Measurements from ENCODE around the gene C1orf105.

C1orf105 gene

DNA sequence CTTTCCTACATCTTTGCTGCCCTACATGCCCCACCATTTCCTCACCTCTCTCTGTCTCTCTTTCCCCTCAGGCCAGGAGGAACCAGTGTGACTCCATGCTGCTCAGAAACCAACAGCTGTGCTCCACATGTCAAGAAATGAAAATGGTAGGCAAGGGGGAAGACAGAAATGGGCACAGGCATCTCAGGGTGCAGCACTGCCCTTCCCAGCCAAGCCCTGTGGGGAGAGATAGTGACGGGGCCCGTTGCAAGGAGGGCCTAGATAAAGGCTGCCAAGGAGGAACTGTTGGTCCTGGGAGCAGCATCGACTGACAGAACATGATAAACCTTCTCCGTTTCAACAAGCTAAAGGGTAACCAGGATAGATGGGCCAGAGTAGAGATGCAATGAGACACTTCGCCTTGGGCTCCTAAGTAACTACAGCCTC lies 35.9 kb downstream of the C1orf105 start:
- TF ChIP-seq, protein P1, sequence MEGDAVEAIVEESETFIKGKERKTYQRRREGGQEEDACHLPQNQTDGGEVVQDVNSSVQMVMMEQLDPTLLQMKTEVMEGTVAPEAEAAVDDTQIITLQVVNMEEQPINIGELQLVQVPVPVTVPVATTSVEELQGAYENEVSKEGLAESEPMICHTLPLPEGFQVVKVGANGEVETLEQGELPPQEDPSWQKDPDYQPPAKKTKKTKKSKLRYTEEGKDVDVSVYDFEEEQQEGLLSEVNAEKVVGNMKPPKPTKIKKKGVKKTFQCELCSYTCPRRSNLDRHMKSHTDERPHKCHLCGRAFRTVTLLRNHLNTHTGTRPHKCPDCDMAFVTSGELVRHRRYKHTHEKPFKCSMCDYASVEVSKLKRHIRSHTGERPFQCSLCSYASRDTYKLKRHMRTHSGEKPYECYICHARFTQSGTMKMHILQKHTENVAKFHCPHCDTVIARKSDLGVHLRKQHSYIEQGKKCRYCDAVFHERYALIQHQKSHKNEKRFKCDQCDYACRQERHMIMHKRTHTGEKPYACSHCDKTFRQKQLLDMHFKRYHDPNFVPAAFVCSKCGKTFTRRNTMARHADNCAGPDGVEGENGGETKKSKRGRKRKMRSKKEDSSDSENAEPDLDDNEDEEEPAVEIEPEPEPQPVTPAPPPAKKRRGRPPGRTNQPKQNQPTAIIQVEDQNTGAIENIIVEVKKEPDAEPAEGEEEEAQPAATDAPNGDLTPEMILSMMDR (IDR thresholded peaks at IDR 0.05; ENCODE audit: insufficient read depth, missing control alignments) = no peak
- DNase-seq (ENCODE audit: insufficient read length, low spot score) (no peak), FAIRE-seq (no peak)

DNA sequence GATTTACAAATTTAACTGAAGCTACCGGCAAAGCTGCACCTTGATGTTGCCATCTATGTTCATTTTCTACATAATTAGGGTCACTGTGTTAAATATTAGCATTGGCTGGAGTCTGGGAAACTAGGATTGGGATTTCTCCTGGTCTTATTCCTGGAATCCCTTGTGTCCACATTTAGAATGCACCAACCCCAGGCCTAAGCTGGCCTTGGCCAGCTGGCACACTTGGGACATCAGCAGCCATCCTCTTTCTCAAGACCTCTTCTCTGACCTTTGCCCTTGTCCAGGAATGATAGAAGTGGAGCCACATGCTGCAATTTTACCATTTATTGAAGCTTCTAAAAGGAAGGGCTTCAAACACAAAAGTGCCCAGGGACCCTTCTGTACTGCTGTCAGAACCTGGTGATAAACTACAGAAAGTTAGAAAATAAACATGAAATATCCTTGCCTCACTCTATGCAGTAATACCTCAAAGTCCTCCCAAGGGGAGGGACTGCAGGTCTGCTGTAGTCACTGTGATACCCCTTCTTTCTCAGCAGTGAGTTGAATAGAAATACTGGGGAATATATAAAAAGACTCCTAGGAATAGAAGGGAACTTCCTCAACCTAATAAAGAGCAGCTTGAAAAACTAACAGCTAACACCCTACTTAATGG lies 37.1 kb downstream of the C1orf105 start:
- FAIRE-seq (no peak), DNase-seq (ENCODE audit: insufficient read length, low spot score) (no peak)
- TF ChIP-seq, protein P1 (IDR thresholded peaks at IDR 0.05; ENCODE audit: insufficient read depth, missing control alignments) = no peak

DNA sequence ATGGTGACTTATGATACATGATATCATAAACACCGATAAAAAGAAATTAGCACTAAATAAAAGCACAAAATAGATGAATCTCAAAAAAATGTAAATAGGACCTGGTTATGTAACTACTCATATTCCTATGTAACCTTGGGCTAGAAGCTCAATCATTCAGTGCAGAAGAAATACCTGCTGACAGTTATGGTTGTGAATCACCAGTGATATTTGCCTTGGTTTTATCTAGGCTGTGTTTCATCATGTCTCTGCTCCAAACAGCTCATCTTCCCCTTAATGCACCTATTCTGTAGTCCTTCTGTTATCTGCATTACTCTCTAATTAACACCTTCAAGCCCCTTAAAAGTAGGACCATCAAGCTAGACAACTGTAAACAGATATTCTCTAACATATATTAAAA lies 39.7 kb downstream of the C1orf105 start:
- FAIRE-seq (no peak), DNase-seq (ENCODE audit: insufficient read length, low spot score) (no peak)
- TF ChIP-seq, protein P1 (IDR thresholded peaks at IDR 0.05; ENCODE audit: insufficient read depth, missing control alignments) = no peak

DNA sequence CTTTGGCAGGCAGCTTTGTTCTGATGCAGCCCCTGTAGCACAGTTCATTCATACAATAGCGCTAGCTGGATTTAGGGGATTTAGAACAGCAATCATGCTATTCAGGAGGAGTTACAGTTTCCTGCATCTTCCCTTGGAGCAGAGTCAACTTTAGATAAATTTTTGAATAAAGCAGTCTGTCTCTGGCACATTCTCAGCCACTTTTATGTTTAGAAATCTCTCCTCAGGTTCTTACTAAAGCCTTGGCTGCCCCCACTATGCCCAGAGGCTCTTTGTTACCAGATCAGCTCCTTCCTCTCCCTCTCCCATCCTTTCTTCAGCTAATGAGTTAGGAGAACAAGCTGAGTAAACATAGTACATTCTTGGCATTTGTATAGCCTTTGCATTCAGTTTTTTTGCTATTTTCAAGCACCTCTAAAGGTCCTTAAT lies 40.4 kb downstream of the C1orf105 start:
- TF ChIP-seq, protein P1 (IDR thresholded peaks at IDR 0.05; ENCODE audit: insufficient read depth, missing control alignments) = no peak
- FAIRE-seq (no peak), DNase-seq (ENCODE audit: insufficient read length, low spot score) (no peak)

DNA sequence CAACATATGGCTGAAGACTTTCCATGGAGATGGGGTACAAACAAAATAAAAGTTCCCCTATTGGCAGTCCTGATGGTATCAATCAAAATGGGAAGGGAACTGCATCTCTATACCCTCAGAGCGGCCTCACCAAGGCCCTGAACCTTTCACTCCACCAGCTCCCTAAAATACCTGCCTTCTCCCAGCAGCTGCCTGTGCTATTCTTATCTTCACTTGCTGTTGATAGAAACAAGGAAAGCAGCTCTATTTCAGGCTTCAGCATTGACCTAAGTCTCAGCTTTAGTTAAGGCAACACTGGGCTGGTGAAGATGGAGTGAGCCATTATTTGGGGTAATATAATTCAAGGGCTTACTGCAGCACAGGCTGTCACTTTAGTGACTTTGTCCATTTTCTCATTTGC lies 45.1 kb downstream of the C1orf105 start:
- DNase-seq (ENCODE audit: insufficient read length, low spot score) (no peak), FAIRE-seq (no peak)
- TF ChIP-seq, protein P1 (IDR thresholded peaks at IDR 0.05; ENCODE audit: insufficient read depth, missing control alignments) = no peak

DNA sequence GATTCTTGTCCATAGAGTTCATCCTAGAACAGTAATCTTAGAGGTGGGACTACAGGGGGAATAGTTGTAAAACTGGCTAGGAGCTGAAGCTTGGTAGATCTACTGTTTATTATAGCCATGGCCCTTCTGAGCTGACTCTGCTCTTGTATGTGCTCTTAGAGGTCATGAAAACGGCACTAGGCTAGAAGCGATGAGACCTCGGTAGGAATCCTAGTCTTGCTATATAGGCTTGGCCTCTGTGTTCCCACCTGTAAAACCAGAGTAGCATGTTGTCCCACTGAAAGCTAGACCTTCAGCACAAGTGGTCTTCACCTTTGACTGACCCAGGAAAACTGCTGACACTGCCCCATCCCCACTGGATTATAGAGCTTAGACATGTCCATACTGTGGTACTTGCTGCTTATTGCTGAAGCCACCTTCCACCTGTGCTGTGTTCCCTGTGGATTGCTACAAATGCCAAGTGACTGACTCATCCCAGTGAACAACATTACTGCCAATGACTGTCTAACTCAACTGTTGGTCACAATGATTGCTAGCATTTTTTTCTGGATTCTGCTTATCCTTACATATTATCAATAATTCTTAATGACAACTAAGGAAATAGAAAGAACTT lies 46.4 kb downstream of the C1orf105 start:
- DNase-seq (ENCODE audit: insufficient read length, low spot score) = no peak

More for the DNA sequence above, 46.4 kb downstream of the C1orf105 start:
- no peak for FAIRE-seq
- TF ChIP-seq, protein P1 (IDR thresholded peaks at IDR 0.05; ENCODE audit: insufficient read depth, missing control alignments) = no peak

Data from D721Med (cell line).